Measurements from ENCODE around the gene FCHSD2.
A peak's percentile ranks its signal among the peaks of the same experiment; 100 is the strongest.
"Not testable (repeated sequence)": the region's sequence is repeated elsewhere in the genome, so short reads cannot be mapped to it uniquely, and the experiment has no call there.

FCHSD2 gene

GRCh38 chr11:73140213-73141030 lies 1.7 kb downstream of the FCHSD2 start:
- H3K9me3 ChIP-seq (ENCODE audit: control insufficient read depth, low read length): no peaks in the 10 kb centered on the region
- peak overlapping the region; percentile 100 for H3K4me3 ChIP-seq (ENCODE audit: insufficient read depth, low read depth, low read length, poor library complexity, severe bottlenecking)
- H3K27me3 ChIP-seq (replicated peaks; ENCODE audit: control insufficient read depth, insufficient read depth, low read length, poor library complexity, severe bottlenecking): no peaks in the 10 kb centered on the region
- H3K27ac ChIP-seq (ENCODE audit: insufficient read depth, low read length, poor library complexity, severe bottlenecking): peak overlapping the region; percentile 97
- no peaks in the 10 kb centered on the region for H3K36me3 ChIP-seq (ENCODE audit: control insufficient read depth, insufficient read depth, low read length)
- DNase-seq: no peak
- peaks cover 11% of the 10 kb centered on the region for H3K4me1 ChIP-seq (ENCODE audit: control insufficient read depth, insufficient read depth, low read length, poor library complexity, severe bottlenecking)

- H3K27me3 ChIP-seq (replicated peaks; ENCODE audit: control insufficient read depth, insufficient read depth, low read length, poor library complexity, severe bottlenecking): no peaks in the 10 kb centered on the region
- H3K4me3 ChIP-seq (ENCODE audit: insufficient read depth, low read depth, low read length, poor library complexity, severe bottlenecking): no peak overlapping the region
- H3K36me3 ChIP-seq (ENCODE audit: control insufficient read depth, insufficient read depth, low read length): no peaks in the 10 kb centered on the region
- DNase-seq: no peak
- no peaks in the 10 kb centered on the region for H3K9me3 ChIP-seq (ENCODE audit: control insufficient read depth, low read length)
- H3K4me1 ChIP-seq (ENCODE audit: control insufficient read depth, insufficient read depth, low read length, poor library complexity, severe bottlenecking): peaks cover 11% of the 10 kb centered on the region
- H3K27ac ChIP-seq (ENCODE audit: insufficient read depth, low read length, poor library complexity, severe bottlenecking): no peak overlapping the region
Observed at GRCh38 chr11:73139476-73140198, 2.5 kb downstream of the FCHSD2 start.

GRCh38 chr11:73137944-73138274 lies 4.2 kb downstream of the FCHSD2 start:
- Histone ChIP-seq H3K27ac (ENCODE audit: insufficient read depth, low read length, poor library complexity, severe bottlenecking) (no peak overlapping the region), H3K4me3 (ENCODE audit: insufficient read depth, low read depth, low read length, poor library complexity, severe bottlenecking) (no peak overlapping the region), H3K4me1 (ENCODE audit: control insufficient read depth, insufficient read depth, low read length, poor library complexity, severe bottlenecking) (peaks cover 9% of the 10 kb centered on the region)

GRCh38 chr11:73137262-73137943 lies 4.7 kb downstream of the FCHSD2 start:
- Histone ChIP-seq H3K9me3 (ENCODE audit: control insufficient read depth, low read length) (no peaks in the 10 kb centered on the region), H3K4me1 (ENCODE audit: control insufficient read depth, insufficient read depth, low read length, poor library complexity, severe bottlenecking) (peaks cover 7% of the 10 kb centered on the region), H3K36me3 (ENCODE audit: control insufficient read depth, insufficient read depth, low read length) (no peaks in the 10 kb centered on the region), H3K4me3 (ENCODE audit: insufficient read depth, low read depth, low read length, poor library complexity, severe bottlenecking) (no peak overlapping the region), H3K27ac (ENCODE audit: insufficient read depth, low read length, poor library complexity, severe bottlenecking) (no peak overlapping the region), H3K27me3 (replicated peaks; ENCODE audit: control insufficient read depth, insufficient read depth, low read length, poor library complexity, severe bottlenecking) (no peaks in the 10 kb centered on the region)
- DNase-seq: no peak

More at GRCh38 chr11:73137944-73138274, 4.2 kb downstream of the FCHSD2 start:
- DNase-seq: no peak
- no peaks in the 10 kb centered on the region for H3K27me3 ChIP-seq (replicated peaks; ENCODE audit: control insufficient read depth, insufficient read depth, low read length, poor library complexity, severe bottlenecking)
- H3K36me3 ChIP-seq (ENCODE audit: control insufficient read depth, insufficient read depth, low read length): no peaks in the 10 kb centered on the region
- no peaks in the 10 kb centered on the region for H3K9me3 ChIP-seq (ENCODE audit: control insufficient read depth, low read length)

GRCh38 chr11:73136722-73137121 lies 5.4 kb downstream of the FCHSD2 start:
- H3K4me1 ChIP-seq (ENCODE audit: control insufficient read depth, insufficient read depth, low read length, poor library complexity, severe bottlenecking); H3K9me3 ChIP-seq (ENCODE audit: control insufficient read depth, low read length); H3K4me3 ChIP-seq (ENCODE audit: insufficient read depth, low read depth, low read length, poor library complexity, severe bottlenecking); H3K27me3 ChIP-seq (replicated peaks; ENCODE audit: control insufficient read depth, insufficient read depth, low read length, poor library complexity, severe bottlenecking); DNase-seq; H3K27ac ChIP-seq (ENCODE audit: insufficient read depth, low read length, poor library complexity, severe bottlenecking); H3K36me3 ChIP-seq (ENCODE audit: control insufficient read depth, insufficient read depth, low read length): not testable (repeated sequence)

GRCh38 chr11:73135346-73136284 lies 6.5 kb downstream of the FCHSD2 start:
- Histone ChIP-seq H3K27me3 (replicated peaks; ENCODE audit: control insufficient read depth, insufficient read depth, low read length, poor library complexity, severe bottlenecking) (no peaks in the 10 kb centered on the region), H3K9me3 (ENCODE audit: control insufficient read depth, low read length) (no peaks in the 10 kb centered on the region), H3K36me3 (ENCODE audit: control insufficient read depth, insufficient read depth, low read length) (no peaks in the 10 kb centered on the region), H3K4me1 (ENCODE audit: control insufficient read depth, insufficient read depth, low read length, poor library complexity, severe bottlenecking) (peaks cover 5% of the 10 kb centered on the region), H3K27ac (ENCODE audit: insufficient read depth, low read length, poor library complexity, severe bottlenecking) (no peak overlapping the region), H3K4me3 (ENCODE audit: insufficient read depth, low read depth, low read length, poor library complexity, severe bottlenecking) (no peak overlapping the region)
- no peak for DNase-seq

- H3K27ac ChIP-seq (ENCODE audit: insufficient read depth, low read length, poor library complexity, severe bottlenecking); H3K9me3 ChIP-seq (ENCODE audit: control insufficient read depth, low read length); H3K4me1 ChIP-seq (ENCODE audit: control insufficient read depth, insufficient read depth, low read length, poor library complexity, severe bottlenecking); DNase-seq; H3K27me3 ChIP-seq (replicated peaks; ENCODE audit: control insufficient read depth, insufficient read depth, low read length, poor library complexity, severe bottlenecking); H3K4me3 ChIP-seq (ENCODE audit: insufficient read depth, low read depth, low read length, poor library complexity, severe bottlenecking); H3K36me3 ChIP-seq (ENCODE audit: control insufficient read depth, insufficient read depth, low read length): not testable (repeated sequence)
Observed at GRCh38 chr11:73132349-73132748, 9.8 kb downstream of the FCHSD2 start.

- H3K4me3 ChIP-seq (ENCODE audit: insufficient read depth, low read depth, low read length, poor library complexity, severe bottlenecking): no peak overlapping the region
- H3K27ac ChIP-seq (ENCODE audit: insufficient read depth, low read length, poor library complexity, severe bottlenecking): no peak overlapping the region
Observed at GRCh38 chr11:73130181-73130580, 11.9 kb downstream of the FCHSD2 start.

GRCh38 chr11:73129198-73129597 lies 12.9 kb downstream of the FCHSD2 start:
- Histone ChIP-seq H3K9me3 (ENCODE audit: control insufficient read depth, low read length) (no peaks in the 10 kb centered on the region), H3K4me1 (ENCODE audit: control insufficient read depth, insufficient read depth, low read length, poor library complexity, severe bottlenecking) (no peaks in the 10 kb centered on the region), H3K27ac (ENCODE audit: insufficient read depth, low read length, poor library complexity, severe bottlenecking) (no peak overlapping the region), H3K27me3 (replicated peaks; ENCODE audit: control insufficient read depth, insufficient read depth, low read length, poor library complexity, severe bottlenecking) (no peaks in the 10 kb centered on the region), H3K4me3 (ENCODE audit: insufficient read depth, low read depth, low read length, poor library complexity, severe bottlenecking) (no peak overlapping the region), H3K36me3 (ENCODE audit: control insufficient read depth, insufficient read depth, low read length) (no peaks in the 10 kb centered on the region)
- DNase-seq: no peak

More at GRCh38 chr11:73130181-73130580, 11.9 kb downstream of the FCHSD2 start:
- Histone ChIP-seq H3K9me3 (ENCODE audit: control insufficient read depth, low read length) (no peaks in the 10 kb centered on the region), H3K27me3 (replicated peaks; ENCODE audit: control insufficient read depth, insufficient read depth, low read length, poor library complexity, severe bottlenecking) (no peaks in the 10 kb centered on the region), H3K4me1 (ENCODE audit: control insufficient read depth, insufficient read depth, low read length, poor library complexity, severe bottlenecking) (no peaks in the 10 kb centered on the region), H3K36me3 (ENCODE audit: control insufficient read depth, insufficient read depth, low read length) (no peaks in the 10 kb centered on the region)
- no peak for DNase-seq

Measured in effector memory CD4-positive, alpha-beta T cell (primary cell).